HUES64 (cell line): ENCODE measurements around the gene ZBED5.
A peak's percentile ranks its signal among the peaks of the same experiment; 100 is the strongest.
"Not testable (repeated sequence)": the region's sequence is repeated elsewhere in the genome, so short reads cannot be mapped to it uniquely, and the experiment has no call there.

Source experiments
- H3K27ac ChIP-seq: 2 replicates; pipeline ENCODE4 v1.7.0; 2013; ENCODE audit warnings: low read depth, low read length, inconsistent platforms
- H3K27me3 ChIP-seq: 2 replicates; pipeline ENCODE4 v1.6.1; 2013; ENCODE audit warnings: mild to moderate bottlenecking, low read length; ENCODE audit not compliant: insufficient read depth
- H3K36me3 ChIP-seq: 2 replicates; pipeline ENCODE4 v1.6.1; 2013; ENCODE audit warnings: mild to moderate bottlenecking, low read length; ENCODE audit not compliant: insufficient read depth
- H3K4me1 ChIP-seq: 2 replicates; pipeline ENCODE4 v1.6.1; 2013; ENCODE audit warnings: mild to moderate bottlenecking, low read length, moderate library complexity; ENCODE audit not compliant: insufficient read depth
- H3K4me3 ChIP-seq: 2 replicates; pipeline ENCODE4 v1.5.1; 2013; ENCODE audit warnings: mild to moderate bottlenecking, low read length, moderate library complexity
- H3K9ac ChIP-seq: 2 replicates; pipeline ENCODE4 v1.6.1; 2013; ENCODE audit warnings: mild to moderate bottlenecking, low read depth, low read length
- H3K9me3 ChIP-seq: 2 replicates; pipeline ENCODE4 v1.6.1; 2013; ENCODE audit warnings: low read depth, low read length; ENCODE audit not compliant: insufficient read depth
- WGBS: fragments of 150-250, 120-280 bp; methylation state at CpG from one replicate; pipeline ENCODE4 v1.1.7; 2013; ENCODE audit warnings: missing lambda C conversion rate; 5-methylcytosine and 5-hydroxymethylcytosine counted together

Gene ZBED5

GRCh38 chr11:10829139-10829538 is 28.7 kb downstream of the ZBED5 start:
- no peak overlapping the region for H3K4me3 ChIP-seq
- no peak overlapping the region for H3K9ac ChIP-seq
- H3K27ac ChIP-seq = no peak overlapping the region
- H3K9me3 ChIP-seq = no peaks in the 10 kb centered on the region
- H3K27me3 ChIP-seq = no peaks in the 10 kb centered on the region
- no peaks in the 10 kb centered on the region for H3K4me1 ChIP-seq
- H3K36me3 ChIP-seq = no peaks in the 10 kb centered on the region
- 92% methylated on average over 4 of the region's 4 CpGs for WGBS

- no peaks in the 10 kb centered on the region for H3K36me3 ChIP-seq
- H3K27me3 ChIP-seq = no peaks in the 10 kb centered on the region
- WGBS = 47% methylated on average over 2 of the region's 2 CpGs
- H3K27ac ChIP-seq = no peak overlapping the region
- H3K4me1 ChIP-seq = no peaks in the 10 kb centered on the region
- H3K9ac ChIP-seq = no peak overlapping the region
- H3K9me3 ChIP-seq = no peaks in the 10 kb centered on the region
- no peak overlapping the region for H3K4me3 ChIP-seq
These were observed 29.5 kb downstream of the ZBED5 start for GRCh38 chr11:10828402-10828801.

- Histone ChIP-seq H3K9ac (no peak overlapping the region), H3K36me3 (no peaks in the 10 kb centered on the region), H3K4me3 (no peak overlapping the region), H3K9me3 (no peaks in the 10 kb centered on the region), H3K4me1 (no peaks in the 10 kb centered on the region), H3K27ac (no peak overlapping the region), H3K27me3 (no peaks in the 10 kb centered on the region)
- WGBS = 84% methylated on average over 3 of the region's 3 CpGs
These were observed 33.0 kb downstream of the ZBED5 start for GRCh38 chr11:10824888-10825287.

GRCh38 chr11:10823152-10823579 is 34.7 kb downstream of the ZBED5 start:
- Histone ChIP-seq H3K27me3 (no peaks in the 10 kb centered on the region), H3K4me1 (no peaks in the 10 kb centered on the region), H3K9ac (no peak overlapping the region), H3K9me3 (no peaks in the 10 kb centered on the region), H3K4me3 (no peak overlapping the region), H3K27ac (no peak overlapping the region), H3K36me3 (no peaks in the 10 kb centered on the region)
- WGBS = 92% methylated on average over 2 of the region's 2 CpGs

GRCh38 chr11:10822491-10822890 is 35.4 kb downstream of the ZBED5 start:
- not testable (repeated sequence) for H3K36me3 ChIP-seq, H3K27me3 ChIP-seq, H3K9ac ChIP-seq, H3K4me3 ChIP-seq, H3K9me3 ChIP-seq, H3K27ac ChIP-seq, H3K4me1 ChIP-seq
- WGBS = 83% methylated on average over 2 of the region's 3 CpGs

GRCh38 chr11:10818594-10818993 is 39.3 kb downstream of the ZBED5 start:
- Histone ChIP-seq H3K4me1 (no peaks in the 10 kb centered on the region), H3K4me3 (no peak overlapping the region), H3K27ac (no peak overlapping the region), H3K9me3 (no peaks in the 10 kb centered on the region), H3K36me3 (no peaks in the 10 kb centered on the region), H3K9ac (no peak overlapping the region), H3K27me3 (no peaks in the 10 kb centered on the region)
- WGBS = 100% methylated on average over 1 of the region's 1 CpG

- Histone ChIP-seq H3K27ac (no peak overlapping the region), H3K4me3 (no peak overlapping the region), H3K4me1 (peaks cover 9% of the 10 kb centered on the region), H3K36me3 (no peaks in the 10 kb centered on the region), H3K9me3 (no peaks in the 10 kb centered on the region), H3K9ac (no peak overlapping the region), H3K27me3 (no peaks in the 10 kb centered on the region)
These were observed 43.9 kb downstream of the ZBED5 start for GRCh38 chr11:10813945-10814344.

- H3K9ac ChIP-seq = peak overlapping the region; percentile 100
- no peaks in the 10 kb centered on the region for H3K27me3 ChIP-seq
- H3K4me3 ChIP-seq = peak overlapping the region; percentile 97
- H3K27ac ChIP-seq = peak overlapping the region; percentile 99
- H3K36me3 ChIP-seq = peaks cover 31% of the 10 kb centered on the region
- H3K4me1 ChIP-seq = peaks cover 20% of the 10 kb centered on the region
- WGBS = under 1% methylated on average over 25 of the region's 29 CpGs
- no peaks in the 10 kb centered on the region for H3K9me3 ChIP-seq
These were observed 48.3 kb downstream of the ZBED5 start for GRCh38 chr11:10809373-10810160.

GRCh38 chr11:10808553-10809372 is 49.1 kb downstream of the ZBED5 start, which contains the start of gene EIF4G2:
TSS of gene EIF4G2 (minus strand) at chr11:10808926.
- Histone ChIP-seq H3K9ac (peak within 1 kb of the TSS; percentile 100), H3K27ac (peak within 1 kb of the TSS; percentile 99), H3K36me3 (peaks cover 39% of the 10 kb centered on the region), H3K9me3 (no peaks in the 10 kb centered on the region), H3K4me1 (peaks cover 20% of the 10 kb centered on the region), H3K27me3 (no peaks in the 10 kb centered on the region), H3K4me3 (peak within 1 kb of the TSS; percentile 97)
- WGBS = under 1% methylated on average over 65 of the region's 65 CpGs

- under 1% methylated on average over 36 of the region's 36 CpGs for WGBS
- Histone ChIP-seq H3K36me3 (peaks cover 45% of the 10 kb centered on the region), H3K9me3 (no peaks in the 10 kb centered on the region), H3K27ac (peak overlapping the region; percentile 99), H3K27me3 (no peaks in the 10 kb centered on the region), H3K4me1 (peaks cover 20% of the 10 kb centered on the region), H3K9ac (peak overlapping the region; percentile 100), H3K4me3 (peak overlapping the region; percentile 97)
These were observed 49.7 kb downstream of the ZBED5 start for GRCh38 chr11:10808235-10808552.

GRCh38 chr11:10807493-10808234 is 50.2 kb downstream of the ZBED5 start:
- H3K9me3 ChIP-seq = no peaks in the 10 kb centered on the region
- H3K27ac ChIP-seq = peak overlapping the region; percentile 99
- under 1% methylated on average over 39 of the region's 39 CpGs for WGBS
- H3K27me3 ChIP-seq = no peaks in the 10 kb centered on the region
- peaks cover 20% of the 10 kb centered on the region for H3K4me1 ChIP-seq
- peak overlapping the region; percentile 97 for H3K4me3 ChIP-seq
- peaks cover 50% of the 10 kb centered on the region for H3K36me3 ChIP-seq
- peak overlapping the region; percentile 100 for H3K9ac ChIP-seq
